ENCODE results near the gene BRD9.

DNA sequence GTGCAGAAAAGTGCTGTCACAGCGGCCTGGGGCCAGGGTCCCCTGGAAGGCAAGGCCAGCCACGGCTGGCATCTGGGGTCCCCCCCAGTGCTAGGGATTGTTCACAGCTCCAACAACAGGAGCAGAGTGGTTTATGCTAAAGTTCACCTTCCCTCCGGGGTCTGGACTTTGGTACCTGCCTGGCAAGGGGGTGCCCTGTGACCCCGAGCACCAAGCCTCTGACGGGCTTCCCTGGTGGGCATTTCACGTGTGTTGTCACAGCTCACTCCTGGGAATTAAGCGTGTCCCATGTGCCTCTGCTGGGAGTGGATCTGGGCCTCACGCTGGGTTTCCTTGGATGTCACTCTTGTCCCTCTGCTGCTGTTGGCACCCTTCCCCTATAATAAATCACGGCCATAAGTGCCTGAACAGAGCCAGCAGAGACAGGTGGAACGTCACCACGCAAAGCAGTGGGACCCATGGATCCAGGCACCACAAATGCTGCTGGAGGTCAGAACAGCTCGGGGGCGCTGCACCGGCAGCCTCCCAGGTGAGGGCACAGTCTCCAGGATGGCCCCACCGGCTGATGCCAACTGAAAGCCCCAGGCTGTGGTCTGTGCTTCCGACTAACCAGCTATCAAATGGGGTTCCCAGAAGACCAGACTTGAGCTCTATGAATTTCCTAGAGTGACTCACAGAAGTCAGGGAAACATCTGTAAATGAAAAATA, 24.0 kb downstream of the BRD9 start:
- TF ChIP-seq CTCF (IDR thresholded peaks at IDR 0.05) = no peak
- no peak for TF ChIP-seq POLR2A (IDR thresholded peaks at IDR 0.05)

All from vagina (tissue), 2 donors.